ENCODE measurements around the gene CEACAM18. TPM values are rescaled to one million over a fixed set of nuclear protein-coding genes. Genes with fewer than 3 reads are reported as not detected.

The CEACAM18 gene
- total and polyA plus RNA-seq, 2 of the 8 experiments (the other 6 are each of a cell fraction or from before 2014, with no cell fraction given) = not detected

- no peak for TF ChIP-seq CHD7 (IDR thresholded peaks at IDR 0.05; ENCODE audit: insufficient replicate concordance, low read length)
- no peak for TF ChIP-seq ATF2 (IDR thresholded peaks at IDR 0.05; ENCODE audit: low read length)
- TF ChIP-seq KDM4A (IDR thresholded peaks at IDR 0.05; ENCODE audit: low read depth, low read length, severe bottlenecking) = no peak
- no peak for TF ChIP-seq BACH1 (IDR thresholded peaks at IDR 0.05; ENCODE audit: low read length)
- no peak for TF ChIP-seq EP300 (IDR thresholded peaks at IDR 0.05; ENCODE audit: borderline replicate concordance in 1 of 2, low read depth in 2 of 2, low read length in 2 of 2)
- TF ChIP-seq SRF (IDR thresholded peaks at IDR 0.05; ENCODE audit: low read depth, low read length) = no peak
- no peak for TF ChIP-seq GTF2F1 (IDR thresholded peaks at IDR 0.05; ENCODE audit: borderline replicate concordance, low read depth, low read length)
- no peak for TF ChIP-seq CBX5 (IDR thresholded peaks at IDR 0.05; ENCODE audit: low read depth, low read length)
- no peak for TF ChIP-seq MAX (IDR thresholded peaks at IDR 0.05)
- no peak for TF ChIP-seq PHF8 (conservative IDR thresholded peaks at IDR 0.05; ENCODE audit: low read depth, low read length)
These were observed 9.8 kb upstream of the CEACAM18 start (continued) for GRCh38 chr19:51468545-51468920.

All from H1 (cell line).